Astrocyte of the cerebellum (primary cell): Measurements from ENCODE around the gene CUX1.

ENCODE experiments used
- DNase-seq: peaks from one replicate; pipeline ENCODE4 v3.0.0-alpha.2; 2011; ENCODE audit warnings: low read depth
- H3K4me3 ChIP-seq: 2 replicates; pipeline ENCODE4 v1.5.1; 2011; ENCODE audit warnings: mild to moderate bottlenecking, low read depth, low read length, moderate library complexity
- CTCF ChIP-seq: IDR thresholded peaks from 2 replicates; pipeline ENCODE4 v1.5.1; 2012; ENCODE audit warnings: low read length, low read depth, moderate library complexity, mild to moderate bottlenecking; ENCODE audit errors: missing control alignments
- in situ Hi-C: cut with HindIII; loops from 2 replicates; pipeline ENCODE4 v1.10.0; 2017; ENCODE audit warnings: low sequenced_read_pairs

CUX1 gene

GRCh38 chr7:102291056-102291915, 473.9 kb downstream of the CUX1 start:
- H3K4me3 ChIP-seq, result no peak overlapping the region
- in situ Hi-C loops, result no loop called here
- no peak for DNase-seq
- no peak for TF ChIP-seq CTCF

GRCh38 chr7:102291916-102292267, 474.5 kb downstream of the CUX1 start:
- DNase-seq, result no peak
- H3K4me3 ChIP-seq, result no peak overlapping the region
- no peak for TF ChIP-seq CTCF
- in situ Hi-C loops, result no loop called here

- TF ChIP-seq CTCF, result no peak
- DNase-seq, result no peak
- H3K4me3 ChIP-seq, result no peak overlapping the region
- in situ Hi-C loops, result no loop called here
Observed at GRCh38 chr7:102292813-102293798, 475.7 kb downstream of the CUX1 start.

GRCh38 chr7:102294589-102294988, 477.2 kb downstream of the CUX1 start:
- in situ Hi-C loops, result no loop called here
- H3K4me3 ChIP-seq, result no peak overlapping the region
- TF ChIP-seq CTCF, result no peak
- DNase-seq, result no peak

GRCh38 chr7:102295346-102296178, 478.1 kb downstream of the CUX1 start:
- H3K4me3 ChIP-seq, result no peak overlapping the region
- no peak for DNase-seq
- in situ Hi-C loops, result no loop called here
- TF ChIP-seq CTCF, result no peak

GRCh38 chr7:102296179-102296438, 478.7 kb downstream of the CUX1 start:
- TF ChIP-seq CTCF, result no peak
- H3K4me3 ChIP-seq, result no peak overlapping the region
- in situ Hi-C loops, result no loop called here
- no peak for DNase-seq
